Ishikawa (cell line): ENCODE results near the gene G0S2.

Experiments used
- CEBPB ChIP-seq: IDR thresholded peaks from 2 replicates; pipeline ENCODE4 v1.6.1; 2012
- CREB1 ChIP-seq: IDR thresholded peaks from 2 replicates; pipeline ENCODE4 v1.6.1; 2012; ENCODE audit warnings: low read depth
- EGR1 ChIP-seq: IDR thresholded peaks from 2 replicates; pipeline ENCODE4 v1.6.1; 2012
- EP300 ChIP-seq: IDR thresholded peaks from 2 replicates; pipeline ENCODE4 v1.6.1; 2012; ENCODE audit warnings: borderline replicate concordance
- FOXM1 ChIP-seq: IDR thresholded peaks from 2 replicates; pipeline ENCODE4 v1.6.1; 2012; ENCODE audit warnings: low read depth, borderline replicate concordance
- NFIC ChIP-seq: IDR thresholded peaks from 2 replicates; pipeline ENCODE4 v1.6.1; 2012
- RAD21 ChIP-seq: IDR thresholded peaks from 2 replicates; pipeline ENCODE4 v1.6.1; 2012; ENCODE audit warnings: low read depth
- TAF1 ChIP-seq: IDR thresholded peaks from 2 replicates; pipeline ENCODE4 v1.6.1; 2012; ENCODE audit warnings: low read depth, mild to moderate bottlenecking
- TCF12 ChIP-seq: IDR thresholded peaks from 2 replicates; pipeline ENCODE4 v1.6.1; 2012; ENCODE audit warnings: low read depth
- TEAD4 ChIP-seq: IDR thresholded peaks from 2 replicates; pipeline ENCODE4 v1.6.1; 2012
- YY1 ChIP-seq: IDR thresholded peaks from 2 replicates; pipeline ENCODE4 v1.6.1; 2012; ENCODE audit warnings: low read depth
- ZBTB7A ChIP-seq: IDR thresholded peaks from 2 replicates; pipeline ENCODE4 v1.6.1; 2012; ENCODE audit warnings: low read depth
- TF ChIP-seq, protein P1 (sequence below): IDR thresholded peaks from 2 replicates; pipeline ENCODE4 v1.6.1; 2012; ENCODE audit warnings: low read depth, mild to moderate bottlenecking
- TF ChIP-seq, protein P2 (sequence below): IDR thresholded peaks from 2 replicates; pipeline ENCODE4 v1.6.1; 2012
- TF ChIP-seq, protein P3 (sequence below): IDR thresholded peaks from 2 replicates; pipeline ENCODE4 v1.6.1; 2012

G0S2 gene

DNA sequence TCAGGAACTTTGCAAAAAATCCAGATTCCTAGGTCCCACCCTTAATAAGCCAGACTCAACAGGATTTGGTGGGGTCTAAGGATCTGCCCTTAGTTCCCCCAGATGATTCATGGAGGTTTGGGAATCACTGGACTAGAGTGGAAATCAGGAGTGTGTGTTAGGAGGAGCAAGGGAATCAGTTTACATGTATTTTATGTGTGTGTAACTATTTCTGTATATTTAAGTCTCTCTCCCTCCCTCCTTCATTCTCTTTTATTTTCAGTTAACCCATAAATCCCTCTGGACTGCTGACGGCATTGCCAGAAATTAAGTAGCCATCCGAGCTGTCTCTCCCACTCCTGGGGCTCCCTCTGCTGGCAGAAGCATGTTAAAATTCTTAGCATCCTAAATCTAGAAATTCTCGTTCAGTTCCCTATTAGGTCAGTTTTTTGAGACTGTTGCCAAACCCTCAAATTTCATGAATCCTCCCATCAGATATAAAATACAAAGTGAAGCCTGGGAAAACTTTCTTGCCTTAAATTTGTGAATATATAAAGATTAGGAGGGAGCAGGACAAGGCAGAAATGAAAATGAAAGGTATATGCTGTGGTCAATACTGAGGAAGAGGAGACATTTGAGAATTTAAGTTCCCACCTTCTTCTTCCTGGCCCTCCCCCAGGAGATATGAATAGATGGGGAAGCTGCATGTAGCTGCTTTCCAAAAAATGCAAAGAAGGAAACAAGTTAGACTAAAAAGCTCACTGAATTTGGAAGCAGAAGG is 17.7 kb downstream of the G0S2 start:
- TF ChIP-seq, protein P1, sequence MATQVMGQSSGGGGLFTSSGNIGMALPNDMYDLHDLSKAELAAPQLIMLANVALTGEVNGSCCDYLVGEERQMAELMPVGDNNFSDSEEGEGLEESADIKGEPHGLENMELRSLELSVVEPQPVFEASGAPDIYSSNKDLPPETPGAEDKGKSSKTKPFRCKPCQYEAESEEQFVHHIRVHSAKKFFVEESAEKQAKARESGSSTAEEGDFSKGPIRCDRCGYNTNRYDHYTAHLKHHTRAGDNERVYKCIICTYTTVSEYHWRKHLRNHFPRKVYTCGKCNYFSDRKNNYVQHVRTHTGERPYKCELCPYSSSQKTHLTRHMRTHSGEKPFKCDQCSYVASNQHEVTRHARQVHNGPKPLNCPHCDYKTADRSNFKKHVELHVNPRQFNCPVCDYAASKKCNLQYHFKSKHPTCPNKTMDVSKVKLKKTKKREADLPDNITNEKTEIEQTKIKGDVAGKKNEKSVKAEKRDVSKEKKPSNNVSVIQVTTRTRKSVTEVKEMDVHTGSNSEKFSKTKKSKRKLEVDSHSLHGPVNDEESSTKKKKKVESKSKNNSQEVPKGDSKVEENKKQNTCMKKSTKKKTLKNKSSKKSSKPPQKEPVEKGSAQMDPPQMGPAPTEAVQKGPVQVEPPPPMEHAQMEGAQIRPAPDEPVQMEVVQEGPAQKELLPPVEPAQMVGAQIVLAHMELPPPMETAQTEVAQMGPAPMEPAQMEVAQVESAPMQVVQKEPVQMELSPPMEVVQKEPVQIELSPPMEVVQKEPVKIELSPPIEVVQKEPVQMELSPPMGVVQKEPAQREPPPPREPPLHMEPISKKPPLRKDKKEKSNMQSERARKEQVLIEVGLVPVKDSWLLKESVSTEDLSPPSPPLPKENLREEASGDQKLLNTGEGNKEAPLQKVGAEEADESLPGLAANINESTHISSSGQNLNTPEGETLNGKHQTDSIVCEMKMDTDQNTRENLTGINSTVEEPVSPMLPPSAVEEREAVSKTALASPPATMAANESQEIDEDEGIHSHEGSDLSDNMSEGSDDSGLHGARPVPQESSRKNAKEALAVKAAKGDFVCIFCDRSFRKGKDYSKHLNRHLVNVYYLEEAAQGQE: no peak
- peak; percentile 99 for TF ChIP-seq RAD21

GRCh38 chr1:209696673-209697072 is 21.5 kb downstream of the G0S2 start:
- TF ChIP-seq, protein P2, sequence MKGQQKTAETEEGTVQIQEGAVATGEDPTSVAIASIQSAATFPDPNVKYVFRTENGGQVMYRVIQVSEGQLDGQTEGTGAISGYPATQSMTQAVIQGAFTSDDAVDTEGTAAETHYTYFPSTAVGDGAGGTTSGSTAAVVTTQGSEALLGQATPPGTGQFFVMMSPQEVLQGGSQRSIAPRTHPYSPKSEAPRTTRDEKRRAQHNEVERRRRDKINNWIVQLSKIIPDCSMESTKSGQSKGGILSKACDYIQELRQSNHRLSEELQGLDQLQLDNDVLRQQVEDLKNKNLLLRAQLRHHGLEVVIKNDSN: no peak
- no peak for TF ChIP-seq RAD21
- TF ChIP-seq NFIC: no peak
- TF ChIP-seq, protein P1: no peak
- TF ChIP-seq CEBPB: no peak
- no peak for TF ChIP-seq FOXM1
- TF ChIP-seq TEAD4: no peak
- no peak for TF ChIP-seq YY1
- TF ChIP-seq ZBTB7A: no peak
- no peak for TF ChIP-seq EGR1
- no peak for TF ChIP-seq CREB1

DNA sequence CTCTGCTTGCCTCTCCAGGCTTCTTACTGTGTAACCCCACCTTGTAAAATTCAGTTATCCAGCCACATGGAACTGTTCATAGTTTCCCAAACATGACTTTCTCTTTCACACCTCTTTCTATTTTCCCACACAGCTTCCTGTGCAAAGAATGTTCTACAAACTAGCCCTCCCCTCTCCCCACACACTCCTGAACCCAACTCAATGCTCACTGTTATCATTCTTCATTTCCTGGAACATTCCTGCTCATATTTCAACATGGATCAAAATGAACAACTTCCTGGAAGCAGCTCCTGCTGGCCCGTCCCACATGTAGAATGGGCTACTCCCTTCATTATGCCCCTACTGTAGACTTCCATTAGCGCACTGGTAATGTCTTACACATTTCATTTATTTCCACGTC is 21.9 kb downstream of the G0S2 start:
- TF ChIP-seq TAF1 (no peak), NFIC (no peak), TEAD4 (no peak), CREB1 (no peak), RAD21 (no peak), TCF12 (no peak), CEBPB (no peak), EP300 (no peak), EGR1 (no peak), FOXM1 (no peak), ZBTB7A (no peak), YY1 (no peak)
- TF ChIP-seq, protein P1: no peak
- TF ChIP-seq, protein P2: no peak
- TF ChIP-seq, protein P3, sequence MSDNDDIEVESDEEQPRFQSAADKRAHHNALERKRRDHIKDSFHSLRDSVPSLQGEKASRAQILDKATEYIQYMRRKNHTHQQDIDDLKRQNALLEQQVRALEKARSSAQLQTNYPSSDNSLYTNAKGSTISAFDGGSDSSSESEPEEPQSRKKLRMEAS: no peak

DNA sequence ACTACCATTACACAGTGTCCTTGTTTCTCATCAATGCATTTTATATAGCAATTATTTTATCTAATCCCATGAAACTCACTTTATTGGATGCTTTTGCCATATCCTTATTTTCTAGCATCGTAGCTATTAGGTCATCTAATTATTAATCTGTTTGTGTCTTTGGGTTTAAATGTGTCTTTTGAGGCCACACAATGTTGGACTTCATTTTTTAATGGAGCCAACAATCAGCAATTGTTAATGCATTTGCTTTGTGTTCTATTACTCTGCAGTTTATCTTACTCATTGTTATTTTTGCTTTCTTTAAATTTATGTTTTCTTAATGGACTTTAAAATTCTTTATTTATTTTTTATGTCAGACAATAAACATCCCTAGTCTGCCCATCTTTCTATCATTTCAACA is 27.6 kb downstream of the G0S2 start:
- TF ChIP-seq, protein P3: no peak
- TF ChIP-seq YY1 (no peak), NFIC (no peak), TAF1 (no peak), EP300 (no peak), CEBPB (no peak), RAD21 (no peak), ZBTB7A (no peak), CREB1 (no peak)
